SK-N-SH treated with all-trans-retinoic acid at 6 μM for 48 hours (cell line): ENCODE measurements around the gene USH2A.

Experiments used
- ATAC-seq: fragments of 200-7000 bp; cut with Tn5 transposase; 3 replicates; pipeline ENCODE4 v1.9.1; 2020; ENCODE audit warnings: mild to moderate bottlenecking, moderate library complexity
- BACH2 ChIP-seq: fragments of 250-450 bp; sonication (Bioruptor Pico); IDR thresholded peaks from 2 replicates; pipeline ENCODE4 v1.9.0; 2021; ENCODE audit warnings: mild to moderate bottlenecking, borderline replicate concordance
- ESRRG ChIP-seq: fragments of 250-450 bp; sonication (Bioruptor Pico); IDR thresholded peaks from 2 replicates; pipeline ENCODE4 v1.6.1; 2021; ENCODE audit warnings: mild to moderate bottlenecking
- GLIS3 ChIP-seq: fragments of 250-450 bp; sonication (Bioruptor Pico); IDR thresholded peaks from 2 replicates; pipeline ENCODE4 v1.5.0; 2020; ENCODE audit warnings: mild to moderate bottlenecking, moderate library complexity
- ISL1 ChIP-seq: fragments of 250-450 bp; sonication (Bioruptor Pico); IDR thresholded peaks from 2 replicates; pipeline ENCODE4 v2.1.2; 2022; ENCODE audit warnings: mild to moderate bottlenecking, moderate library complexity
- OSR1 ChIP-seq: fragments of 250-450 bp; sonication (Bioruptor Pico); IDR thresholded peaks from 2 replicates; pipeline ENCODE4 v1.8.0; 2022; ENCODE audit warnings: moderate library complexity, mild to moderate bottlenecking, inconsistent platforms
- PPARA ChIP-seq: fragments of 250-450 bp; sonication (Bioruptor Pico); IDR thresholded peaks from 2 replicates; pipeline ENCODE4 v1.5.0; 2020; ENCODE audit warnings: mild to moderate bottlenecking, borderline replicate concordance
- SNAI2 ChIP-seq: fragments of 250-450 bp; sonication (Bioruptor Pico); IDR thresholded peaks from 2 replicates; pipeline ENCODE4 v1.5.0; 2020; ENCODE audit warnings: mild to moderate bottlenecking, moderate library complexity
- TCF4 ChIP-seq: fragments of 250-450 bp; sonication (Bioruptor Pico); IDR thresholded peaks from 2 replicates; pipeline ENCODE4 v1.8.0; 2021; ENCODE audit warnings: mild to moderate bottlenecking, moderate library complexity, borderline replicate concordance
- TOX ChIP-seq: fragments of 250-450 bp; sonication (Bioruptor Pico); IDR thresholded peaks from 2 replicates; pipeline ENCODE4 v1.8.0; 2021; ENCODE audit warnings: mild to moderate bottlenecking, moderate library complexity, borderline replicate concordance
- ZC3H10 ChIP-seq: fragments of 250-450 bp; sonication (Bioruptor Pico); IDR thresholded peaks from 2 replicates; pipeline ENCODE4 v1.5.1; 2021; ENCODE audit warnings: mild to moderate bottlenecking, moderate library complexity
- ZFP30 ChIP-seq: fragments of 450-650 bp; formaldehyde crosslinking; IDR thresholded peaks from 2 replicates; pipeline ENCODE4 v1.5.0; 2022; ENCODE audit warnings: mild to moderate bottlenecking, moderate library complexity
- ZNF565 ChIP-seq: fragments of 450-650 bp; formaldehyde crosslinking; conservative IDR thresholded peaks from 2 replicates; pipeline ENCODE4 v1.5.0; 2020; ENCODE audit warnings: low read depth, mild to moderate bottlenecking, moderate library complexity
- ZNF70 ChIP-seq: fragments of 450-650 bp; formaldehyde crosslinking; IDR thresholded peaks from 2 replicates; pipeline ENCODE4 v1.5.0; 2020; ENCODE audit warnings: mild to moderate bottlenecking, moderate library complexity
- ZNF8 ChIP-seq: fragments of 450-650 bp; formaldehyde crosslinking; IDR thresholded peaks from 2 replicates; pipeline ENCODE4 v1.5.0; 2020; ENCODE audit warnings: mild to moderate bottlenecking, moderate library complexity
- TF ChIP-seq, protein P1 (sequence below): fragments of 250-450 bp; sonication (Bioruptor Pico); IDR thresholded peaks from 2 replicates; pipeline ENCODE4 v1.8.0; 2020; ENCODE audit warnings: mild to moderate bottlenecking, moderate library complexity, borderline replicate concordance
- TF ChIP-seq, protein P2 (sequence below): fragments of 250-450 bp; sonication (Bioruptor Pico); IDR thresholded peaks from 2 replicates; pipeline ENCODE4 v1.5.1; 2020; ENCODE audit warnings: low read depth, mild to moderate bottlenecking, moderate library complexity
- TF ChIP-seq, protein P3 (sequence below): fragments of 250-450 bp; sonication (Bioruptor Pico); IDR thresholded peaks from 2 replicates; pipeline ENCODE4 v1.8.0; 2021; ENCODE audit warnings: low read depth, mild to moderate bottlenecking, moderate library complexity, borderline replicate concordance
- TF ChIP-seq, protein P4 (sequence below): fragments of 250-450 bp; sonication (Bioruptor Pico); IDR thresholded peaks from 2 replicates; pipeline ENCODE4 v1.5.0; 2020; ENCODE audit warnings: mild to moderate bottlenecking, moderate library complexity
- TF ChIP-seq, protein P5 (sequence below): fragments of 250-450 bp; sonication (Bioruptor Pico); IDR thresholded peaks from 2 replicates; pipeline ENCODE4 v1.5.1; 2021; ENCODE audit warnings: mild to moderate bottlenecking, moderate library complexity

The USH2A gene

DNA sequence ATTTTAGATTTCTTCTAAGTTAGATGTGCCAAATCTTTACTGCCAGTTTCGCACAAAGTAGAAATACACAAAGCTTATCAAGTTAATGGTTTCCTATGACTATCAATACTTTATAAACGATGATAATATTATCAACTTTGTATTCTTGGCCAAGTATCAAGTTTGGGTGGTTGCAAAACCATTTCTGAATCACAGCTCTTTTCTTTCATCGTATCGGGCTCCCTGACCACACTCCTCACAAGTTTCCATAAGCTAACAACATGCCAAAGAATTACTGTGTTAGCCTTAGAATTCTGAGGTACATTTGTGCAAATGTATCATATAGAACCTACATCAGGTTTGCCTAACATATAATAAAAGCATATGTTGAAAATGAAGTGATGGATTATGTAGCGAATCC is 545.1 kb downstream of the USH2A start:
- ATAC-seq: no peak
- TF ChIP-seq, protein P1, sequence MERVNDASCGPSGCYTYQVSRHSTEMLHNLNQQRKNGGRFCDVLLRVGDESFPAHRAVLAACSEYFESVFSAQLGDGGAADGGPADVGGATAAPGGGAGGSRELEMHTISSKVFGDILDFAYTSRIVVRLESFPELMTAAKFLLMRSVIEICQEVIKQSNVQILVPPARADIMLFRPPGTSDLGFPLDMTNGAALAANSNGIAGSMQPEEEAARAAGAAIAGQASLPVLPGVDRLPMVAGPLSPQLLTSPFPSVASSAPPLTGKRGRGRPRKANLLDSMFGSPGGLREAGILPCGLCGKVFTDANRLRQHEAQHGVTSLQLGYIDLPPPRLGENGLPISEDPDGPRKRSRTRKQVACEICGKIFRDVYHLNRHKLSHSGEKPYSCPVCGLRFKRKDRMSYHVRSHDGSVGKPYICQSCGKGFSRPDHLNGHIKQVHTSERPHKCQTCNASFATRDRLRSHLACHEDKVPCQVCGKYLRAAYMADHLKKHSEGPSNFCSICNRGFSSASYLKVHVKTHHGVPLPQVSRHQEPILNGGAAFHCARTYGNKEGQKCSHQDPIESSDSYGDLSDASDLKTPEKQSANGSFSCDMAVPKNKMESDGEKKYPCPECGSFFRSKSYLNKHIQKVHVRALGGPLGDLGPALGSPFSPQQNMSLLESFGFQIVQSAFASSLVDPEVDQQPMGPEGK (CRISPR knock-in tag): no peak
- no peak for TF ChIP-seq ZC3H10 (CRISPR knock-in tag)
- TF ChIP-seq BACH2 (CRISPR knock-in tag): no peak
- TF ChIP-seq OSR1 (CRISPR knock-in tag): no peak
- TF ChIP-seq ZNF70: no peak
- TF ChIP-seq, protein P2, sequence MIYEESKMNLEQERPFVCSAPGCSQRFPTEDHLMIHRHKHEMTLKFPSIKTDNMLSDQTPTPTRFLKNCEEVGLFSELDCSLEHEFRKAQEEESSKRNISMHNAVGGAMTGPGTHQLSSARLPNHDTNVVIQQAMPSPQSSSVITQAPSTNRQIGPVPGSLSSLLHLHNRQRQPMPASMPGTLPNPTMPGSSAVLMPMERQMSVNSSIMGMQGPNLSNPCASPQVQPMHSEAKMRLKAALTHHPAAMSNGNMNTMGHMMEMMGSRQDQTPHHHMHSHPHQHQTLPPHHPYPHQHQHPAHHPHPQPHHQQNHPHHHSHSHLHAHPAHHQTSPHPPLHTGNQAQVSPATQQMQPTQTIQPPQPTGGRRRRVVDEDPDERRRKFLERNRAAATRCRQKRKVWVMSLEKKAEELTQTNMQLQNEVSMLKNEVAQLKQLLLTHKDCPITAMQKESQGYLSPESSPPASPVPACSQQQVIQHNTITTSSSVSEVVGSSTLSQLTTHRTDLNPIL (CRISPR knock-in tag): no peak
- no peak for TF ChIP-seq ZNF8 (CRISPR knock-in tag)
- TF ChIP-seq ISL1 (CRISPR knock-in tag): no peak
- no peak for TF ChIP-seq SNAI2 (CRISPR knock-in tag)
- no peak for TF ChIP-seq TCF4 (CRISPR knock-in tag)
- TF ChIP-seq, all 23 proteins: peak for 0

DNA sequence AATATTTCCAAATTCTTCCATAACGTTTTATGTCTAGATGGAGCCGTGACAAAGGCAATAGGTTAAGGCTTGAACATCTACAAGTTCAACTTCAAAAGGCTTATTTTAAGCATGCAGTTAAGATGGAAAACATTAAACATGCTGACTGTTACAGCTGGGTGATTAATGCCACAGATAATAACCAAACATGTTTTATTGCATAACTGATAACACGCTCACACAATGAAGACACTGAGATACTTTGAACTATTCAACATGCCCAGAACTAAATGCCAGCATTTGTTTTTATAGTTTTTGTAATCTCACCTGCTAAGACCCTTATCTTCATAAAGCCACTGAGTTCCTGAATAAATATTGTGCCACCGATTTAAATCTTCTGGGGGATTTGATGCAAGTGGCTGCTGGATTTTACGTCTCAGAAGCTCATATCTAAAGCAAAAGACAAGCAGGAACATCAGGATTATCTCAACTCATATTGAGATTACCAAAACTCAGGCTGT is 545.7 kb downstream of the USH2A start:
- TF ChIP-seq ZFP30 (CRISPR knock-in tag): no peak
- TF ChIP-seq, protein P3, sequence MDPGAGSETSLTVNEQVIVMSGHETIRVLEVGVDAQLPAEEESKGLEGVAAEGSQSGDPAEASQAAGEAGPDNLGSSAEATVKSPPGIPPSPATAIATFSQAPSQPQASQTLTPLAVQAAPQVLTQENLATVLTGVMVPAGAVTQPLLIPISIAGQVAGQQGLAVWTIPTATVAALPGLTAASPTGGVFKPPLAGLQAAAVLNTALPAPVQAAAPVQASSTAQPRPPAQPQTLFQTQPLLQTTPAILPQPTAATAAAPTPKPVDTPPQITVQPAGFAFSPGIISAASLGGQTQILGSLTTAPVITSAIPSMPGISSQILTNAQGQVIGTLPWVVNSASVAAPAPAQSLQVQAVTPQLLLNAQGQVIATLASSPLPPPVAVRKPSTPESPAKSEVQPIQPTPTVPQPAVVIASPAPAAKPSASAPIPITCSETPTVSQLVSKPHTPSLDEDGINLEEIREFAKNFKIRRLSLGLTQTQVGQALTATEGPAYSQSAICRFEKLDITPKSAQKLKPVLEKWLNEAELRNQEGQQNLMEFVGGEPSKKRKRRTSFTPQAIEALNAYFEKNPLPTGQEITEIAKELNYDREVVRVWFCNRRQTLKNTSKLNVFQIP (CRISPR knock-in tag): no peak
- no peak for TF ChIP-seq ZC3H10 (CRISPR knock-in tag)
- TF ChIP-seq TOX (CRISPR knock-in tag): no peak
- TF ChIP-seq ESRRG (CRISPR knock-in tag): no peak
- no peak for TF ChIP-seq GLIS3
- TF ChIP-seq, protein P4, sequence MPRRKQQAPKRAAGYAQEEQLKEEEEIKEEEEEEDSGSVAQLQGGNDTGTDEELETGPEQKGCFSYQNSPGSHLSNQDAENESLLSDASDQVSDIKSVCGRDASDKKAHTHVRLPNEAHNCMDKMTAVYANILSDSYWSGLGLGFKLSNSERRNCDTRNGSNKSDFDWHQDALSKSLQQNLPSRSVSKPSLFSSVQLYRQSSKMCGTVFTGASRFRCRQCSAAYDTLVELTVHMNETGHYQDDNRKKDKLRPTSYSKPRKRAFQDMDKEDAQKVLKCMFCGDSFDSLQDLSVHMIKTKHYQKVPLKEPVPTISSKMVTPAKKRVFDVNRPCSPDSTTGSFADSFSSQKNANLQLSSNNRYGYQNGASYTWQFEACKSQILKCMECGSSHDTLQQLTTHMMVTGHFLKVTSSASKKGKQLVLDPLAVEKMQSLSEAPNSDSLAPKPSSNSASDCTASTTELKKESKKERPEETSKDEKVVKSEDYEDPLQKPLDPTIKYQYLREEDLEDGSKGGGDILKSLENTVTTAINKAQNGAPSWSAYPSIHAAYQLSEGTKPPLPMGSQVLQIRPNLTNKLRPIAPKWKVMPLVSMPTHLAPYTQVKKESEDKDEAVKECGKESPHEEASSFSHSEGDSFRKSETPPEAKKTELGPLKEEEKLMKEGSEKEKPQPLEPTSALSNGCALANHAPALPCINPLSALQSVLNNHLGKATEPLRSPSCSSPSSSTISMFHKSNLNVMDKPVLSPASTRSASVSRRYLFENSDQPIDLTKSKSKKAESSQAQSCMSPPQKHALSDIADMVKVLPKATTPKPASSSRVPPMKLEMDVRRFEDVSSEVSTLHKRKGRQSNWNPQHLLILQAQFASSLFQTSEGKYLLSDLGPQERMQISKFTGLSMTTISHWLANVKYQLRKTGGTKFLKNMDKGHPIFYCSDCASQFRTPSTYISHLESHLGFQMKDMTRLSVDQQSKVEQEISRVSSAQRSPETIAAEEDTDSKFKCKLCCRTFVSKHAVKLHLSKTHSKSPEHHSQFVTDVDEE (CRISPR knock-in tag): no peak
- TF ChIP-seq SNAI2 (CRISPR knock-in tag): no peak
- TF ChIP-seq ZNF565 (CRISPR knock-in tag): no peak
- no peak for ATAC-seq

DNA sequence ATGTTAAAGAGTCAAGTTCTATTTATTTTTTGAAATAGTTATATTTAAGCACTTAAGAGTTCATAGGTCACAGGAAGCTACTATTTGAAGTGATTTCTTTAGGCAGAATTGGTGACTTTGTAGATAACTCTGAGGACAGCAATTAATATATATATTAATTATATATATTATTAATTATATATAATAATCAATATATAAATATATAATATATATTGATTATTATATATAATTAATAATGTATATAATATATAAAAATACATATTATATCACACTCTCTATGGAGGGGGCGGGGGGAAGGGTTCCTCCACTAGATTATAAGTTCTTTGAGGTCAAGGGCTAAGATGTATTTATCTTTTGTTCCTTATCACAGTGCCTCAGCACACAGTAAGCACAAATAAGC is 547.5 kb downstream of the USH2A start:
- no peak for TF ChIP-seq ESRRG (CRISPR knock-in tag)
- no peak for TF ChIP-seq ZNF8 (CRISPR knock-in tag)
- no peak for TF ChIP-seq BACH2 (CRISPR knock-in tag)
- TF ChIP-seq, protein P5, sequence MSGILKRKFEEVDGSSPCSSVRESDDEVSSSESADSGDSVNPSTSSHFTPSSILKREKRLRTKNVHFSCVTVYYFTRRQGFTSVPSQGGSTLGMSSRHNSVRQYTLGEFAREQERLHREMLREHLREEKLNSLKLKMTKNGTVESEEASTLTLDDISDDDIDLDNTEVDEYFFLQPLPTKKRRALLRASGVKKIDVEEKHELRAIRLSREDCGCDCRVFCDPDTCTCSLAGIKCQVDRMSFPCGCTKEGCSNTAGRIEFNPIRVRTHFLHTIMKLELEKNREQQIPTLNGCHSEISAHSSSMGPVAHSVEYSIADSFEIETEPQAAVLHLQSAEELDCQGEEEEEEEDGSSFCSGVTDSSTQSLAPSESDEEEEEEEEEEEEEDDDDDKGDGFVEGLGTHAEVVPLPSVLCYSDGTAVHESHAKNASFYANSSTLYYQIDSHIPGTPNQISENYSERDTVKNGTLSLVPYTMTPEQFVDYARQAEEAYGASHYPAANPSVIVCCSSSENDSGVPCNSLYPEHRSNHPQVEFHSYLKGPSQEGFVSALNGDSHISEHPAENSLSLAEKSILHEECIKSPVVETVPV (CRISPR knock-in tag): no peak
- no peak for TF ChIP-seq PPARA (CRISPR knock-in tag)
- TF ChIP-seq, all 23 proteins: peak for 0
- no peak for ATAC-seq

DNA sequence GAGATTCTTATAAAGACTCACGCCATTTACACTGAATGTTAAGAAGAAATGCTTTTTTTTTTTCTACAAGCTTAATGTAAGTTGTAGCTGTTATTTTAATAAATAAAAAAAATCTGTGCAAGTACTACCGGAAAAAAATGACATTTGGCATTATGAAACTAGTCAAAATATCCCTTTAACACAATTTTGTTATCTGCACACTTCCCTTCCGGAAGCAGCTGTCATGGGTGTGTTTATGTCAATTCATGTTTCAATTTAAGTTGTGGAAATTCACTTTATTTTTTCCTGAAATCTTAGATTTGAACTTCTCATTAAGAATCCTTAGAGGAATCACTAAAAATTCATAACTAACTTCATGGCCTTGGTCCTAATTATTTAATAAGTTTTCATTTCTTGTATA is 548.0 kb downstream of the USH2A start:
- TF ChIP-seq GLIS3: no peak
- no peak for ATAC-seq
